DOHH2 (cell line): ENCODE measurements around the gene C3.

ENCODE experiments used
- CTCF ChIP-seq: fragments of 200-600 bp; sonication (generic); IDR thresholded peaks from one replicate; pipeline ENCODE4 v1.5.1; 2014; ENCODE audit warnings: antibody characterized with exemption, mild to moderate bottlenecking, low read depth, low read length; ENCODE audit not compliant: poor library complexity, severe bottlenecking
- EZH2phosphoT487 ChIP-seq: fragments of 200-600 bp; sonication (generic); IDR thresholded peaks from 2 replicates; pipeline ENCODE4 v1.6.1; 2017; ENCODE audit warnings: borderline replicate concordance, mild to moderate bottlenecking, antibody characterized with exemption, low read length, moderate library complexity, mixed read lengths

- TF ChIP-seq CTCF (no peak), EZH2phosphoT487 (no peak)
Measured at GRCh38 chr19:6680141-6680540, 40.3 kb downstream of the C3 start.
